ENCODE data around the gene NLRC5. TPM values are rescaled to one million over a fixed set of nuclear protein-coding genes. Genes with fewer than 3 reads are reported as not detected.

Gene NLRC5
- total and polyA plus RNA-seq, 2 donors (not counting 3 experiments of a cell fraction or from before 2014, with no cell fraction given) = 7.4 to 26.3 TPM

GRCh38 chr16:56989988-56990387 lies 631 bp downstream of the NLRC5 start:
- Histone ChIP-seq H4K20me1 (replicated peaks; ENCODE audit: control insufficient read depth, extremely low read depth, insufficient read depth, low read length) (no peaks in the 10 kb centered on the region), H3K27ac (ENCODE audit: insufficient read depth, low read depth, low read length) (peak overlapping the region; percentile 58), H3K4me1 (ENCODE audit: control insufficient read depth, extremely low read depth, insufficient read depth, low read length) (peaks cover 17% of the 10 kb centered on the region), H3K9ac (replicated peaks; ENCODE audit: extremely low read depth, insufficient read depth, low read length) (peak overlapping the region; percentile 90), H3K4me3 (replicated peaks in 1 of 3; ENCODE audit: insufficient read depth in 1 of 3, low read depth in 1 of 3, low read length in 3 of 3) (peak overlapping the region; percentile 80 to 96 (median 86)), H3K36me3 (ENCODE audit: control insufficient read depth in 2 of 2, extremely low read depth in 1 of 2, insufficient read depth in 2 of 2, low read length in 2 of 2) (no peaks in the 10 kb centered on the region), H3K27me3 (ENCODE audit: control insufficient read depth in 2 of 2, insufficient read depth in 2 of 2, low read length in 2 of 2) (no peaks in the 10 kb centered on the region), H3K9me1 (replicated peaks; ENCODE audit: control insufficient read depth, extremely low read depth, insufficient read depth, low read length) (no peaks in the 10 kb centered on the region), H2AFZ (ENCODE audit: low read depth, low read length) (peak overlapping the region; percentile 99), H3K79me2 (ENCODE audit: control insufficient read depth, insufficient read depth, low read length) (peaks cover 6% of the 10 kb centered on the region), H3K9me3 (replicated peaks; ENCODE audit: control insufficient read depth, insufficient read depth, low read length) (no peaks in the 10 kb centered on the region), H3K4me2 (ENCODE audit: insufficient read depth, low read length) (peak overlapping the region; percentile 97)
- BruUV-seq (replicated peaks) = no TSS peak
- dilution Hi-C loops (cut with MboI; ENCODE audit: extremely low pct_ligation_motif_present, low sequenced_read_pairs) (no loop called here), intact Hi-C loops (cut with micrococcal nuclease) (no loop called here)
- DNase-seq (ENCODE audit: low read depth, low spot score) (no peak), FAIRE-seq (peak; percentile 24)
- no peak for TF ChIP-seq MAX (IDR thresholded peaks at IDR 0.05; ENCODE audit: insufficient read depth, insufficient read length)
- TF ChIP-seq POLR2A (IDR thresholded peaks at IDR 0.05; ENCODE audit: low read depth, low read length) = no peak
- no peak for TF ChIP-seq CTCF (IDR thresholded peaks at IDR 0.05; ENCODE audit: extremely low read depth in 1 of 2, insufficient read depth in 1 of 2, low read depth in 1 of 2, low read length in 2 of 2)
- TF ChIP-seq POLR2AphosphoS5 (IDR thresholded peaks at IDR 0.05; ENCODE audit: insufficient read depth, low read depth, low read length) = no peak
- TF ChIP-seq JUN (IDR thresholded peaks at IDR 0.05; ENCODE audit: borderline replicate concordance, insufficient read depth, insufficient read length, low read depth) = no peak
- TF ChIP-seq MYC (IDR thresholded peaks at IDR 0.05; ENCODE audit: low read depth, low read length) = no peak
- no peak for TF ChIP-seq FOS (IDR thresholded peaks at IDR 0.05; ENCODE audit: borderline replicate concordance, insufficient read depth, low read length)
- no peak for TF ChIP-seq EZH2 (IDR thresholded peaks at IDR 0.05; ENCODE audit: borderline replicate concordance, low read depth, low read length, severe bottlenecking)
- TF ChIP-seq GATA2 (IDR thresholded peaks at IDR 0.05; ENCODE audit: insufficient read depth, insufficient read length, low read depth, low read length) = no peak
- CTCF ChIA-PET = interaction anchor here (1.0 to 3.2 kb wide), 6 partner anchors 9 to 194 kb away, joined by 3 to 27 read pairs (median 4); no protein-coding TSS in a partner anchor
- POLR2A ChIA-PET = interaction anchor here (0.7 to 1.2 kb wide), 3 partner anchors 8 to 56 kb away, joined by 3 to 5 read pairs (median 5); no protein-coding TSS in a partner anchor

Data from endothelial cell of umbilical vein (primary cell).